HG02885 (cell line): ENCODE measurements around the gene GH2.
"Not testable (repeated sequence)": the region's sequence is repeated elsewhere in the genome, so short reads cannot be mapped to it uniquely, and the experiment has no call there.

Source experiments
- ATAC-seq: cut with Tn5 transposase; IDR thresholded peaks from one replicate; pipeline ENCODE4 v1.9.1; 2021; ENCODE audit warnings: mild to moderate bottlenecking; ENCODE audit not compliant: unreplicated experiment, poor library complexity

GH2 gene

GRCh38 chr17:63881935-63882601 lies at the start of gene GH2:
Gene GH2 (minus strand): TSS chr17:63881944. CDS start chr17:63881801, 143 bp downstream.
- no peak for ATAC-seq

DNA sequence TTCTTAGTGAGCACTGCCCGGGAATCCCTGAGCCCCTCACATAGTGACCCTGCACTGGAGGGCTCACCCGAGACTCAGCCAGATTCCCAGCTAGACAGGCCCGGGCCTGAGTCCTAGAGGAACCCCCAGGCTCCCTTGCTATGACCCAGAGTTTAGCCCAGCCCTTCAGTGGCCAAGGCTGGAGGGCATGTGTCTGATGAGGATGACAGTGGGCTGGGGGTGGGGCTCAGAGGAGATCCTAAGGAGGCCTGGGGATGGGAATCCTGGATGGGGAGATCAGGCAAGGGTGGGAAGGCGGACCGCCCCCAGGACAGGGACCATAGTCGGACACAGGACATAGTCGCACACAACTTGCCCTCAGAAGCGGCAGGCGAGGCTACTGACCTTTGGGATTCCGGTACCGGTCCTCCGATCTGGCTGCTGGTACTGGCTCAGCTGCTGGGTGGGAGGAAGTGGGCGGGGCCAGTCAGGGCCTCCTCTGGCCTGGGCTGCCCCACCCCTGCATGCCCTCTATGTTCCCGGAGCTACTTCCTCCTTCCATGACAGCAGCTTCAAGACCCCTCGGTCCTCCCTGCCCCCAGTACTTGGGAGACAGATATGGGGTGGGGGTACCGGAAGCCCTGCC lies 49.3 kb upstream of the GH2 start:
- peak; percentile 56 for ATAC-seq

GRCh38 chr17:63929860-63930766 lies 48.4 kb upstream of the GH2 start:
- no peak for ATAC-seq

GRCh38 chr17:63928966-63929695 lies 47.4 kb upstream of the GH2 start:
- no peak for ATAC-seq

DNA sequence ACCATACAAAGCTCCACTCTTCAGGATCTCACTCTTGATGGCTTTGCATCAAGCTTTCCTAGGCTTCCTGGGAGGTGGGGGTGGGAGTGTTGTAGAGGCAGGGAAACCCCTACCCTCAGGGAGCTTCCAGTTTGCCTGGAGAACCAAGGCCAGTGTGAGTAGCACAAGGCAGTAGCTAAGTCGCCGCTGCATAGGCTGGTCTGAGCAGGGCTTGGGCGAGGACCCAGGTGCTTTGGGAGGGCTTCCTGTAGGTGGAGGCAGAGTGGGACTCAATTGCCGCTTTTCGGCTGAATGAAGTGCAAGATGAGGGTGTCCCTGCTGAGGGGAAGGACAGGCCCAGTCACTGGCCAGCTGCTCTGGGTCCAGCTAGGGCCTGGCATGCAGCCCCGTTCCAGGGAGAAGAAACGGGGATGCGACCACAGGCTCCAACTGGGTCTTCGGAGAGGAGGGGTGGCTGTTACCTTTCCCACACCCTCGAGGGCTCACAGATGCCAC lies 46.5 kb upstream of the GH2 start:
- ATAC-seq: no peak

GRCh38 chr17:63927464-63928171 lies 45.9 kb upstream of the GH2 start:
- ATAC-seq: no peak

DNA sequence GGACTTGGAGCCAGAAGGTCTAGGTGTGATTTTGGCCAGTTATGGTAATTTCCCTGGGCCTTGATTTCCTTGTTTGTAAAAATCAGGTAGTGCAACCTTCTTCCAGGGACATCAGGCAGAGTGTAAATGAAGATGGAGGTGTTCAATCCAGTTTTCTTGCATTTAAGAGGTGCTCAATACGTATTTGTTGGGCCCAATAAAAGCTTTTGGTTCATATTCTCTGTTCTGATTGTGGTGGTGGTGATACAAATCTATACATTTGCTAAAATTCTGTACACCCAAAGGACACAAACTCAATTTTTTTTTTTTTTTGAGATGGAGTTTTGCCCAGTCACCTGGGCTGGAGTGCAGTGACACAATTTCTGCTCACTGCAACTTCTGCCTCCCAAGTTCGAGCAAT lies 44.4 kb upstream of the GH2 start:
- no peak for ATAC-seq

GRCh38 chr17:63925615-63926014 lies 43.9 kb upstream of the GH2 start:
- ATAC-seq: no peak

DNA sequence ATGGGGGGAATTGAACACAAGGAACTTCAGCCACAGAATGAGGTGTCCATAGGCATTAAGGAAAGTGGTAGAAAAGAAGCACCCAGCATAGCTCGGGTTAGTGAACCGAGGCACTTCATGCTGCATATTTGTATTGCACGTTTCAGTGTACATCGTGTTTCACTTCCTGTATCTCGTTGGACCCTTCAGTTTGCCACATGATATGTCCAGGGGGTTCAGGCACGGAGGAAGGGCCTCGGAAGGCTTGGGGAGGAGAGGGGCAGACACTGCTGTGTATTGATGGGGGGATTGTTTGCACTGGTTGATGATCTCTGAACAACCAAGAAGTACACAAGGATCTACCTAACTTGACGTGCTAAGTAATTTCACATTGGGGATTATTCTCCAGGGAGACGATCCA lies 40.7 kb upstream of the GH2 start:
- not testable (repeated sequence) for ATAC-seq

DNA sequence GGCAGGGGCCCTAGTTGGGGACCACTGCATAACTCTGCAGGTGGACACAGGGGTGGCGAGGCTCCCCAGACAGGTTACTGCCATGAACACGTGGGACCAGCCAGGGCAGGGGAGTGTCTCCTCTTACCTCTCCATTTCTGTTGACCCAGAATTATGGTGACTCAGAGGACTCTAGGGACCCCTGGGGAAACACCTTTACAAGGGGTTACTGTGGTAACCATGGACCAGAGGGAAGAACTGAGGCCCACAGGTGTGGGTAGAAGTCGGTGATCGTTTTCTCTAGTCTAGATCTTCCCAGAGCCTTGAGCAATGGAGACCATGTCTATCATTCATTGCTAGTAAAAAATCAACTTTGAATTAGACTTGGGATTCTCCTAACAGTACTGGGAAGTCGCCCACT lies 39.0 kb upstream of the GH2 start:
- not testable (repeated sequence) for ATAC-seq

DNA sequence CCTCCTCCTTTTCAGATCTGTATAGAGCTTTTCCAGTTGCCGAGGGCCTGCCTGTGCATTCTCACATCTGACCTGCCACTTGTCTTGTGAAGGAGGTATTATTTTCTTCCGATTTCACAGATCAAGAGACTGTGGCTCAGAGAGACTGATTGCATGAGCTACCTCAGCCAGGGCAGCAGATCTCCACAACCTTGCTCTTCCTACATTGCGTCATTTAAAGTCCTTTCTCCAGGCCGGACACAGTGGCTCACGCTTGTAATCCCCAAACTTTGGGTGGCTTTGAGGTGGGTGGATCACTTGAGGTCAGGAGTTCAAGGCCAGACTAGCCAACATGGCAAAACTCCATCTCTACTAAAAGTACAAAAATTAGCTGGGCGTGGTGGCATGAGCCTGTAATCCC lies 38.3 kb upstream of the GH2 start:
- ATAC-seq: not testable (repeated sequence)

- ATAC-seq: peak; percentile 74
Observed at GRCh38 chr17:63919311-63919723, 37.6 kb upstream of the GH2 start.

GRCh38 chr17:63918789-63919305 lies 37.1 kb upstream of the GH2 start, which contains the start of gene GH1:
Gene GH1 (minus strand): TSS chr17:63918839. CDS start chr17:63918776, 63 bp downstream.
- not testable (repeated sequence) for ATAC-seq

- no peak for ATAC-seq
Observed at GRCh38 chr17:63918305-63918704, 36.6 kb upstream of the GH2 start.

GRCh38 chr17:63917646-63918045 lies 35.9 kb upstream of the GH2 start:
- no peak for ATAC-seq

DNA sequence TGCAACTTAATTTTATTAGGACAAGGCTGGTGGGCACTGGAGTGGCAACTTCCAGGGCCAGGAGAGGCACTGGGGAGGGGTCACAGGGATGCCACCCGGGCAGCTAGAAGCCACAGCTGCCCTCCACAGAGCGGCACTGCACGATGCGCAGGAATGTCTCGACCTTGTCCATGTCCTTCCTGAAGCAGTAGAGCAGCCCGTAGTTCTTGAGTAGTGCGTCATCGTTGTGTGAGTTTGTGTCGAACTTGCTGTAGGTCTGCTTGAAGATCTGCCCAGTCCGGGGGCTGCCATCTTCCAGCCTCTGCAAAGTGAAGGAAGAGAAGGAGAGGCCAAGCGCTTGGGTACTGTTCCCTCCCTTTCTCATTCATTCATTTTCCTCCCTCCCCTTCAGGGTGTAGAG lies 35.5 kb upstream of the GH2 start:
- not testable (repeated sequence) for ATAC-seq

GRCh38 chr17:63916566-63917185 lies 34.9 kb upstream of the GH2 start:
- no peak for ATAC-seq

GRCh38 chr17:63915753-63916152 lies 34.0 kb upstream of the GH2 start:
- ATAC-seq: not testable (repeated sequence)

GRCh38 chr17:63914471-63914870 lies 32.7 kb upstream of the GH2 start:
- ATAC-seq: no peak
